Measurements from ENCODE around the gene LMX1A.

Gene LMX1A

GRCh38 chr1:165365341-165365740 is 8.8 kb upstream of the LMX1A start:
- no peak for DNase-seq

GRCh38 chr1:165364568-165365133 is 8.1 kb upstream of the LMX1A start:
- DNase-seq, result peak; percentile 6

GRCh38 chr1:165356876-165357275 is 361 bp upstream of the LMX1A start:
- no peak for DNase-seq

- DNase-seq, result no peak
These were observed 1.2 kb downstream of the LMX1A start for GRCh38 chr1:165355139-165355976.

GRCh38 chr1:165354739-165355138 is 1.8 kb downstream of the LMX1A start:
- no peak for DNase-seq

GRCh38 chr1:165353731-165354671 is 2.5 kb downstream of the LMX1A start:
- DNase-seq, result no peak

- no peak for DNase-seq
These were observed 3.8 kb downstream of the LMX1A start for GRCh38 chr1:165352442-165353293.

- no peak for DNase-seq
These were observed 4.6 kb downstream of the LMX1A start for GRCh38 chr1:165351863-165352441.

GRCh38 chr1:165350840-165351239 is 5.7 kb downstream of the LMX1A start:
- DNase-seq, result no peak

GRCh38 chr1:165345502-165345901 is 11.0 kb downstream of the LMX1A start:
- no peak for DNase-seq

GRCh38 chr1:165344736-165345135 is 11.8 kb downstream of the LMX1A start:
- no peak for DNase-seq

- no peak for DNase-seq
These were observed 12.3 kb downstream of the LMX1A start for GRCh38 chr1:165344198-165344597.

- no peak for DNase-seq
These were observed 13.9 kb downstream of the LMX1A start for GRCh38 chr1:165342587-165342986.

GRCh38 chr1:165342168-165342567 is 14.3 kb downstream of the LMX1A start:
- DNase-seq, result no peak

GRCh38 chr1:165339164-165339563 is 17.4 kb downstream of the LMX1A start:
- DNase-seq, result no peak

GRCh38 chr1:165330483-165330882 is 26.0 kb downstream of the LMX1A start:
- no peak for DNase-seq

GRCh38 chr1:165329104-165329503 is 27.4 kb downstream of the LMX1A start:
- no peak for DNase-seq

GRCh38 chr1:165328136-165328535 is 28.4 kb downstream of the LMX1A start:
- no peak for DNase-seq

GRCh38 chr1:165327538-165327937 is 29.0 kb downstream of the LMX1A start:
- DNase-seq, result no peak

- no peak for DNase-seq
These were observed 30.9 kb downstream of the LMX1A start for GRCh38 chr1:165325460-165326203.

GRCh38 chr1:165324050-165324449 is 32.5 kb downstream of the LMX1A start:
- no peak for DNase-seq

Data from NCI-H1694 (cell line).